Fibroblast of skin of left quadriceps (primary cell): ENCODE results near the gene RCSD1.

Experiments used
- DNase-seq, 2 experiments: peaks; one replicate each; pipeline ENCODE4 v3.0.0-alpha.2; 2013; ENCODE audit warnings: low read depth in 2 of 2

Gene RCSD1

GRCh38 chr1:167666416-167666815 lies 36.4 kb downstream of the RCSD1 start:
- peak; percentile 58 to 69 for DNase-seq

GRCh38 chr1:167667536-167667935 lies 37.5 kb downstream of the RCSD1 start:
- no peak for DNase-seq

- DNase-seq, result no peak
These were observed 38.1 kb downstream of the RCSD1 start for GRCh38 chr1:167668108-167668507.

GRCh38 chr1:167669209-167670124 lies 39.4 kb downstream of the RCSD1 start:
- DNase-seq, result no peak

DNA sequence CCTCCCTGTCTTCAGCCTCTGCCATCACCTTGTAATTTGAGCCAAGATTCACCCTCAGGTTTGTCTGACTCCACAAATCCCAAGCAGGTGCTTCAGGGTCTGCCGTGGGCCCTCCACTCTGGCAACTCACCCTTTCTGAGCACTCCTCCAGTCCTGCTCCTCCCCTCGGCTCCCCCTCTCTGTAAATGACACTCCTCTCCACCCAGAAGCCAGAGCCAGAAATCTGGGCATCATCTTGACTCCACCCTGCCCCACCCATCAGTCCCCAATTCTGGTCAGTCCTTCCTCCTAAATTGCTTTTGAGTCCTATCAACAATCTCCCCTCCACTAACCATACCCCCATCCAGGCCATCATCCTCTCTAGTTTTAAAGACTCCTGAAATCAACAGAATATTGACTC lies 40.5 kb downstream of the RCSD1 start:
- DNase-seq, result no peak

DNA sequence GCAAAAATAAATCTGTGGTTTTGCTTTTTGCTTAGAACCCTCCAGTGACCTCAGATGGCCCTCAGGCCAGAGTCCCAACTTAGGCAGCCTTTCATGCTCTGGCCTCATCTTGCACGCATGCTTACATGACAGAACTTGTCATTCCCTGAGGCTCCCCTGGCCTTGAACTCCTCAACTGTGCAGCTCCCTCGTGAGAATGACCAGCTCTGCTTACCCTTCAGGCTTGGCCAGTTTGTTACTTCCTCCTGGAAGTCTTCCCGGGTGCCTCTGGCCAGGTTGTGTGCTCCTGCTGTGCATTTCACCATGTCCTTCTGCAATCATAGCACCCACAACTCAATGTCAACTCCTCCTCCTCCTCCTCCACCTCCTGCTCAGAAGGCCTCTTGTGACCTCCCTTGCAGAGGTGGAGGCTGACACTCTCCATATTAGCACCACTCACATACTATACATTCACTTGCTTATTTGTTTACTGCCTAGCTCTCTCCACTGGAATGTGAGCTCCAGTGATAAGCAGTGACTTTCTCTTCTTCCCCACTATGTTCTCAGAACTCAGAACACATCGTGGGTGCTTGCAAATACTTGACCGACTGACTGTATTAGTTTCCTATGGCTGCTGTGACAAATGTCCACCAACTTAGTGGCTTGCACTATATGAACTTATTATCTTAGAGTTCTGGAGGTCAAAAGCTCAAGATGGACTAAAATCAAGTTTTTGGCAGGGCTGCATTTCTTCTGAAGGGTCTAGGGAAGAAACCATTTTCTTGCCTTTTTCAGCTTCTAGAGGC lies 41.9 kb downstream of the RCSD1 start:
- no peak for DNase-seq

DNA sequence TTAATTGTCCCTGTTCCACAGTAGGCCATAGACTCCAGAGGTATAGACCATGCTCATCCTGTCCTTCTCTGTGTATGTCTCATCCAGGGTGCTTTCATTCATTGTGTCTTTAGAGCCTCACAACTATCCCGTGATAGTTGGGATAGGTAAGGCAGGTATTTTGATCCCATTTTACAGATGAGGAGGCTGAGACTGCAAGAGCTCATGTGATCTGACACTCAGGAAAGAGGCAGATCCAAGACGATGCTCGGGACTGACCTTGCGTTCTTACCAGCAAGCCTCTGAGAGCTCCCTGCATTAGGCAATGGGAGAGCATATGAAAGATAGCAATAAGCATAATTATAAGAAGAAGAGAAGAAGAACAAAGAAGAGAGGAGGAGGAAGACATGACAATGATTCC lies 42.8 kb downstream of the RCSD1 start:
- no peak for DNase-seq

- DNase-seq, result no peak
These were observed 43.2 kb downstream of the RCSD1 start for GRCh38 chr1:167673265-167673664.

DNA sequence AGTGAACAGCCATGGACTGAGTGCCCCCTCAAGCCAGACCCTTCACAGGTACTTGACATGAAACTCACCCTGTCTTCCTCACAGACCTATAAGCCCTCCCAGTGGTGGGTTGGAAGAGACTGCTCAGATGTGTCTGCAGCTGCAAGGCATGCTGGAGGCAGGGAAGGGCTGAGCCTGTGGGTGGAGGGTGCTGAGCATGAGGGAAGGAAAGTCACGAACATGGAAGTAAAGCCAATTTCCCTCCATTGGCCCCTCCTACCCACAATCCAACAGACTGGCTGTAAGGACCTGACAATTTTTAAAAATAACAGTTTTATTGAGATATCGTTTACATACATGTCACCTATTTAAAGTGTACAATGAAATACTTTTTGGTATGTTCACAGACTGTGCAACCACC lies 44.1 kb downstream of the RCSD1 start:
- no peak for DNase-seq

GRCh38 chr1:167675440-167675839 lies 45.4 kb downstream of the RCSD1 start:
- DNase-seq, result no peak

DNA sequence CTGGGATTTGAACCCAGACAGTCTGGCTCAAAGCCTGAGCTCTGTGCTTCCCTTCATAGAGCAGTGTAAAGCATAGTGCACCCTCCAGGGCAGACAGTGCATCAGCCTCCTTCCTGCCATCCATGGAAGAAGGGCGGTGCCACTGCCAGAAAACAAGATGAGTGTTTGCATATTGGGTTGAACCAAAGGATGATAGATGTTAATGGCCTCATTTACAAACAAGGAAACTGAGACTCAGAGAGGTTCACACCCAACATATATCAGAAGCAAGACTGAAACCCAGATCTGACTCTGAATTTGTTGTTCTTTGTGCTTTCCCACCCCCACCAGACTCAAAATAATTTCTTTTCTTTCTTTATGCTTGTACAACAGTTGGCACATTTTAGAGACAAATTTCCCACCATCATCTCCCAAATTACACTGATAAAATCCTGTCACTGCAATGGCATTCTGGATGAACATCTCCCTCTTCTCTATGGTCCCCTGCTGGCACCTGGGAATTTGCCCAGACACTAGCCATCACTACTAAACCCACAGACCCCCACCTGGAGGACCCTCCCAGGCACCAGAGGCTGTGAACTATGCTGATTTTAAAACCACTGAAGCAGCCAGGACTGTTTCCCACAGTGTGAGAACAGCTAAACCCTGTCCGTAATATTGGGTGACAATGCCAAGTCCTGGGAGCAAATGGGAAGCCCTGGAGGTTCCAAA lies 46.3 kb downstream of the RCSD1 start:
- DNase-seq, result no peak

DNA sequence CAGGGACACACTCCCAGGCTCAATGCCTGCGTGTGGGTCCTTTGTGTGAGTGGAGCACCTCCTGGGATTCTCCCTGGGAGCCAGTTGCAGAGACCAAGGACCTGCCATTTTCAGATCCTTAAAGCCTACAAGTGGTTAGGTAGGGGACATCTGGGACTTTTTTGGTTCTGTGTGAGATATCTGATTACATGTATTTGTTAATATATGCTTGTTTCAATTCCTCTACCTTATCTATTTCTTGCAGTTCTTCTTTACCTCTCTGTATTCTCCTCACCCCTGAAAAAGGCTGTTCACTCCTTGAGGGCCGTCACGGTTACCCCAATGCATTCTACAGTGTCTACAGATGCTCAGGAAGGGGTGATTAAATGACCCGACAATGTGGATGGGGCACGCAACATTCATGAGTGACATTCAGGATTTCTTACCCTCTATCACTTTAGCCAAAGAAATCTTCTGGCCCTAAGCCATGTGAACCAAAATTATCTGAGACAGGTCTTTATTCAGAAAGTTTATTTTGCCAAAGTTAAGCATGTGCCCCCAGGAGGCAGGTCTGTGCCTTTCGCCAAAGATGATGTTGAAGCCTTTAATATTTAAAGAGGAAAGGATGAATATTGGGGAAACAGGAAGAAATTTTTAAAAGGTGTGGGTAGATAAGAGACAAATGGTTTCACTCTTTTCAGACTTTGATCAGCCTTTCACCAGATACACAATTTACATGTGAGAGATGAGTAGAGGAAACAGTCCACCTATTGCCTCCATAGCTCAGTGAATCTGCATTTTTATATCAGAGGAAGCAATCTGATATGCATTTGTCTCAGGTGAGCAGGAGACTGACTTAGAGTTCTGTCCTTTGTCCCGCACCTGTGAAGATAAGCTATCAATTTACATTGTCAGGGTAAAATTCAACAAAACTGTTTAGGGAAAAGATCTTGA lies 47.1 kb downstream of the RCSD1 start:
- no peak for DNase-seq

DNA sequence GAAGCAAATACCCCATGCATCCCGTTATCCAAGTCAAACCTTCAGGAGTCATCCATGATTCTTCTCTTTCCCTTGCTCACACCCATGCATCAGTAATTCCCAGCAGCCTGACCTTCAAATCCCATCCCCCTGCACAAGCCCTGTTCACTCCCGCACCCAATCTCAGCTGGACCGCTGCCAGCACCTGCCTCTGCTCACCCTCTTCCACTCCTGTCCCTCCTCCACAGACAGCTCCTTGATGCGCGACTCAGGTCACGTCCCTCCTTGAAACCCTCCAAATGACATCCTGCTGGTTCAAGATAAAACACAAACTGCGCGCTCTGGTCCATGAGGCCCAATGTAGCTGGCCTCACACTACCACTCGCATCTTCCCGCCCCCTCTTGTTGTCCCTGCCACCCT lies 48.4 kb downstream of the RCSD1 start:
- no peak for DNase-seq

DNA sequence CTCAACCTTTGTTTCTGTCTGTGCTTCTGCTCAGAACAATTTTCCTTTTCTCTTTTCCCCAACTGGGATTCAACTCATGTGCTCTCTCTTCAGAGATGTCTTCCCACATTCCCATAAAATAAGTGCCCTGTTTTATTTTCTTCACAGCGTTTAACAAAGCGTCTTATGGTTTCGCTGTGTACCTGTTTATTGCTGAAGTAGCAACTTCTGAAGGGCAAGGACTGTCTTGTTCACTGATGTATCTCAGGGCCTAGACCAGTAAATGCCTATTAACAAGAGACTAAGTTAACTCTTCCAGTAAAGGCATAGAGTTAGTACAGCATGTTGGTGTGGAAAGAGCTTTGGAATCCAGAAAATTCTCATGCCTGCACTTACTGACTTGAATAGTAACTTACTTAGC lies 48.8 kb downstream of the RCSD1 start:
- DNase-seq, result no peak

DNA sequence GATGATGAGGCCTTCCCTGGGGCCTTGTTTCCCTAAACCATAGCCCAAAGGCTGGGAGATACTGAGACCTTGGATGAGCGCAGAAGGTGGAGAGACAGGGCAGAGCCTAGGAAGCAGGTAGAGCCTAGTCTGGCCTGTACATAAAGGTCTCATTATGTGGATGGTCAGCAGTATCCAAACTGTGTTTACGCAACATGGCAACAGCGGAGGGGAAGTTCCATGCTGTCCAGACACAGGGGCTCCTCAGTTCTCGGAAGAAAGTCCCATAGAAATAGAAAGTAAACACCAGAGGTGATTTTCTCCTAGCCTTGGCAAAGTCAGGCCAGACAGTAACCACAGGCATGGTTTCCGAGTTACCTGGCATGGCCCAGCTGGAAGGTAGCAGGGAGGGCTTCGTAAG lies 49.7 kb downstream of the RCSD1 start:
- no peak for DNase-seq

DNA sequence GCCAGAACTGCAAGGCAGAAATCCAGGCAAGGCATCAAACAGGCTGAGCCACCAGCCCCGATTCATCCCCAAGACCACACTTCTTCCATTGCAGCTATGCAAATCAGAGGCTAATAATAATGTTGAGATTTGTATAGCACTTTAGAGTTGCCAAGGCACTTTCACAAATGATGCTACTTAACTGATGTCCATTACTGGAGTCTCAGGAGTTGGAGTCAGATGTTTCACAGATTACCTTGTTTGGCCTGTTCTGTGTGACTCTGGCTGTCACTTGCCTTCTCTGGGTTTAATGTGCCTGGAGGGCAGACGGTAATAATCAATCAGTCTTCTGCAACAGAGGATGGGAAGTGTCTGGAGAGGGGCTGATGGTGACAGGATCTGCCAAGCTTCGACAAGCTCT lies 51.0 kb downstream of the RCSD1 start:
- no peak for DNase-seq

GRCh38 chr1:167681451-167682098 lies 51.5 kb downstream of the RCSD1 start:
- no peak for DNase-seq

DNA sequence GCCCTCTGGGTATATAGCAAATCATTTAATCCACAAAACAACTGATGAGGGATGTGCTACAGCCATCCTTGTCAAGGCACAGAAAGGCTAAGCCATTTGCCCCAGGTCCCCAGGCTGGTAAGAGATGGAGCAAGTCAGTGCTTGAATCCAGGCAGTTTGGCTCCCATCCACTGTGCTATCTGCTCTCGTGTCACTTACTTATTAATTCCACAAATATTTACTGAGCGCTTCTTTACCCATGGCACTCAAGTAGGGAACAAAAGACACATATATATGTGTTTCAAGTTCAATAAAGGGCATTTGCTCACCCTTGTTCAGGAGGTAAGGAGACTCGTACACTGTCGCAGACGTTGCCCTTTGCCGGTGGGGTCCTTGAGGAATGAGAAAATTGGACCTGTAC lies 53.2 kb downstream of the RCSD1 start:
- DNase-seq, result no peak

- DNase-seq, result no peak
These were observed 53.8 kb downstream of the RCSD1 start for GRCh38 chr1:167683641-167684502.

DNA sequence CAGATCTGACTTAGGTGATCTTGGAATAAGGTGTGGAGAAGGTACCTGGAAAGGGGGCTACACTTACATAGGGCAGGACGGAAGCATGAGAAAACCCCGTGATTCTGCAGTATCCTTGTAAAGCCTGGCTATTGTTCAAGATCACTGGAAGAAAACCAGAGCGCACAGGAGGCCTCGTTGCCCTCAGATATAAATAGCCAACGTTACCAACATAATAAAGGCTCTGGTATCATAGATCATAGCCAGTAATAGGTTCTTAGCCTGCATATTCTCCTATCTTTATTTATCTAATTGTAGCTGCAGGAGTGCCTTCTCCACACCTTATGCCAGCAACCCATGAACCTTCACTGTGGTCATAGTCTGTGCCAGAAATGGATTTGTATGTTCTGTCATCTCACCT lies 55.8 kb downstream of the RCSD1 start:
- DNase-seq, result no peak
